Keratinocyte (primary cell): ENCODE measurements around the gene DCAF8L1. TPM values are rescaled to one million over a fixed set of nuclear protein-coding genes. Genes with fewer than 3 reads are reported as not detected.

ENCODE experiments used
- DNase-seq: peaks from one replicate; pipeline ENCODE4 v3.0.0-alpha.2; 2011; ENCODE audit warnings: low read depth, missing footprints, low spot score
- FAIRE-seq: peaks from 2 replicates; lab custom pipeline; 2011; peaks lifted over from hg19 to GRCh38; lab: Jason Lieb, UNC
- H2AFZ ChIP-seq: 2 replicates; pipeline ENCODE4 v1.6.0; 2012; ENCODE audit warnings: low read length, control low read depth, inconsistent platforms; ENCODE audit not compliant: control insufficient read depth
- H3K27ac ChIP-seq: 2 replicates; pipeline ENCODE4 v1.5.1; 2011; ENCODE audit warnings: low read length; ENCODE audit not compliant: control insufficient read depth, insufficient read depth
- H3K27me3 ChIP-seq: 3 replicates; pipeline ENCODE4 v1.6.0; 2011; ENCODE audit warnings: low read length; ENCODE audit not compliant: control insufficient read depth, insufficient read depth; ENCODE audit errors: extremely low read depth
- H3K36me3 ChIP-seq, 2 experiments: 2 replicates in 1 of 2; 3 replicates in 1 of 2; pipeline ENCODE4 v1.5.1; 2011; ENCODE audit warnings: low read length in 2 of 2, mild to moderate bottlenecking in 1 of 2; ENCODE audit not compliant: control insufficient read depth in 2 of 2, insufficient read depth in 2 of 2; ENCODE audit errors: extremely low read depth in 1 of 2
- H3K4me1 ChIP-seq: 3 replicates; pipeline ENCODE4 v1.5.1; 2011; ENCODE audit warnings: low read length; ENCODE audit not compliant: control insufficient read depth, insufficient read depth; ENCODE audit errors: extremely low read depth
- H3K4me2 ChIP-seq: 3 replicates; pipeline ENCODE4 v1.6.0; 2011; ENCODE audit warnings: low read depth, low read length; ENCODE audit not compliant: control insufficient read depth, insufficient read depth; ENCODE audit errors: extremely low read depth
- H3K4me3 ChIP-seq, 3 experiments: fragments of 200-600 bp in 1 of 3; sonication (generic) in 1 of 3; 2 replicates in 2 of 3; 3 replicates in 1 of 3; pipeline ENCODE4 v1.5.1; 2011 to 2016; ENCODE audit warnings: low read length in 3 of 3, mild to moderate bottlenecking in 3 of 3, control low read depth in 2 of 3, inconsistent platforms in 1 of 3, low read depth in 1 of 3, mixed read lengths in 1 of 3, mixed run types in 1 of 3, moderate library complexity in 1 of 3; ENCODE audit not compliant: control insufficient read depth in 2 of 3, insufficient read depth in 2 of 3; ENCODE audit errors: extremely low read depth in 1 of 3
- H3K79me2 ChIP-seq: 2 replicates; pipeline ENCODE4 v1.6.0; 2012; ENCODE audit warnings: low read length; ENCODE audit not compliant: control insufficient read depth, insufficient read depth
- H3K9ac ChIP-seq: 3 replicates; pipeline ENCODE4 v1.6.0; 2011; ENCODE audit warnings: low read length; ENCODE audit not compliant: control insufficient read depth, insufficient read depth; ENCODE audit errors: extremely low read depth
- H3K9me1 ChIP-seq: 3 replicates; pipeline ENCODE4 v1.6.0; 2011; ENCODE audit warnings: low read length; ENCODE audit not compliant: control insufficient read depth, insufficient read depth; ENCODE audit errors: extremely low read depth
- H3K9me3 ChIP-seq: 2 replicates; pipeline ENCODE4 v1.5.1; 2012; ENCODE audit warnings: low read depth, low read length; ENCODE audit not compliant: control insufficient read depth
- H4K20me1 ChIP-seq: 3 replicates; pipeline ENCODE4 v1.6.0; 2011; ENCODE audit warnings: low read length; ENCODE audit not compliant: control insufficient read depth, insufficient read depth; ENCODE audit errors: extremely low read depth
- EZH2 ChIP-seq: IDR thresholded peaks from one replicate; pipeline ENCODE4 v1.6.1; 2012; ENCODE audit warnings: inconsistent platforms, mild to moderate bottlenecking, low read length, moderate library complexity
- dilution Hi-C: fragments of 300-500 bp; cut with MboI; formaldehyde crosslinking; loops from one replicate; pipeline ENCODE4 v1.7.0; 2020; ENCODE audit warnings: low sequenced_read_pairs; ENCODE audit not compliant: extremely low pct_ligation_motif_present
- polyA plus RNA-seq, 5 experiments: library from polyadenylated mRNA; depleted of rRNA in 3 of 5; stranded (reverse) in 3 of 5; stranded (forward) in 1 of 5; unstranded in 1 of 5; fragments of >200 nt; gene quantifications; 1 replicate in 1 of 5; 2 replicates in 3 of 5; 3 replicates in 1 of 5; pipeline versions ENCODE4 v1.2.1 to v1.2.3, GENCODE V29; 2011 to 2012; ENCODE audit warnings: missing spikeins in 2 of 5, low read depth in 1 of 5, low replicate concordance in 1 of 5
- TF ChIP-seq, protein P1 (sequence below), 3 experiments: IDR thresholded peaks in 1 of 3; conservative IDR thresholded peaks in 1 of 3; optimal IDR thresholded peaks in 1 of 3; 2 replicates in 2 of 3; 3 replicates in 1 of 3; pipeline versions ENCODE3 to v1.5.1; 2011; ENCODE audit warnings: low read length in 3 of 3, mild to moderate bottlenecking in 3 of 3, moderate library complexity in 2 of 3, control low read depth in 1 of 3, inconsistent platforms in 1 of 3; ENCODE audit not compliant: insufficient read depth in 2 of 3; ENCODE audit errors: extremely low read depth in 1 of 3

The DCAF8L1 gene
- polyA plus RNA-seq, 1 donor (not counting 4 experiments of a cell fraction or from before 2014, with no cell fraction given) = not detected

DNA sequence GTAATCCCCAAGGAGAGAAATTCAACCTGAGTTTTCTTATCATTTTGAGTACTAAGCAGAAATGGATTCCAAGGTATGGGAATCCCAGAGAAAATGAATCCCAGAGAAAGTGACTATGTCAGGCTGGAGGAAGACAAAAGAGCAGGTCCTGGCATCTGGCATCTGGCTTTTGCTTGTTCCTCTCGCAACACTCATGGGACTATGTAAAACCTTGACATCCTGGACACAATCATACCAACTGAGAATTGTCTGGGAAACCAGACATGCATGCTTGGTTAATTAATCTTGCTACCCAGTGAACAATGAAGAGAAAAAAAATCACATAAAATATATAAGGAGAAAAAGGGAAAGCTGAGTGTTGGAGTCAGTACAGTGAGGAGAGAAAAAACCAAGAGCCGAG, 12.9 kb downstream of the DCAF8L1 start:
- no peaks in the 10 kb centered on the region for H3K9me3 ChIP-seq
- no peaks in the 10 kb centered on the region for H4K20me1 ChIP-seq
- dilution Hi-C loops = no loop called here
- no peak for DNase-seq
- no peak overlapping the region for H3K27ac ChIP-seq
- H3K27me3 ChIP-seq = no peaks in the 10 kb centered on the region
- H3K4me2 ChIP-seq = no peak overlapping the region
- no peak overlapping the region for H3K9ac ChIP-seq
- no peak for FAIRE-seq
- H3K36me3 ChIP-seq = no peaks in the 10 kb centered on the region
- TF ChIP-seq EZH2 = no peak
- TF ChIP-seq, protein P1, sequence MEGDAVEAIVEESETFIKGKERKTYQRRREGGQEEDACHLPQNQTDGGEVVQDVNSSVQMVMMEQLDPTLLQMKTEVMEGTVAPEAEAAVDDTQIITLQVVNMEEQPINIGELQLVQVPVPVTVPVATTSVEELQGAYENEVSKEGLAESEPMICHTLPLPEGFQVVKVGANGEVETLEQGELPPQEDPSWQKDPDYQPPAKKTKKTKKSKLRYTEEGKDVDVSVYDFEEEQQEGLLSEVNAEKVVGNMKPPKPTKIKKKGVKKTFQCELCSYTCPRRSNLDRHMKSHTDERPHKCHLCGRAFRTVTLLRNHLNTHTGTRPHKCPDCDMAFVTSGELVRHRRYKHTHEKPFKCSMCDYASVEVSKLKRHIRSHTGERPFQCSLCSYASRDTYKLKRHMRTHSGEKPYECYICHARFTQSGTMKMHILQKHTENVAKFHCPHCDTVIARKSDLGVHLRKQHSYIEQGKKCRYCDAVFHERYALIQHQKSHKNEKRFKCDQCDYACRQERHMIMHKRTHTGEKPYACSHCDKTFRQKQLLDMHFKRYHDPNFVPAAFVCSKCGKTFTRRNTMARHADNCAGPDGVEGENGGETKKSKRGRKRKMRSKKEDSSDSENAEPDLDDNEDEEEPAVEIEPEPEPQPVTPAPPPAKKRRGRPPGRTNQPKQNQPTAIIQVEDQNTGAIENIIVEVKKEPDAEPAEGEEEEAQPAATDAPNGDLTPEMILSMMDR (optimal IDR thresholded peaks at IDR 0.05 in 1 of 3, IDR thresholded peaks at IDR 0.05 in 1 of 3, conservative IDR thresholded peaks at IDR 0.05 in 1 of 3; ENCODE audit: extremely low read depth in 1 of 3, insufficient read depth in 2 of 3, low read length in 3 of 3) = no peak
- no peaks in the 10 kb centered on the region for H3K9me1 ChIP-seq
- H2AFZ ChIP-seq = no peak overlapping the region
- H3K4me3 ChIP-seq = no peak overlapping the region
- H3K79me2 ChIP-seq = no peaks in the 10 kb centered on the region
- H3K4me1 ChIP-seq = peaks cover 4% of the 10 kb centered on the region

DNA sequence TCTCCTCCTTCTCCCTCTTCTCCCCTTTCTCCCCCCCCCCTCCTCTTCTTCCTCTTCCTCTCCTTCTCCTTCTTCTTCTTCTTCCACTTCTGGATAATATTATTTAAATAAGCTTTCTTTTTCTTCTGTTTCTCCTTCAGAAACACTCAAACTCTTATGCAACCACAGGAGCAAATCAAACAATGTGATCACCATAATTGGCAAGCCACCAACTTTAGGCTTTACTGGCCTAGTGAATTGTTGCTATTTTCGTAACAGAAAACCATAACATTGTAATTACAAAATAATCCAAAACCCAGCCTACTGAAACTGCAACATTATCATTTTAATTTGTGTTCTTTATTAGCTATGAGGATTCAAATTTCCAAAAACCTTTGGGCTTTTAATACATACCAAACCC, 14.3 kb downstream of the DCAF8L1 start:
- H3K4me1 ChIP-seq = peaks cover 4% of the 10 kb centered on the region
- no peaks in the 10 kb centered on the region for H3K9me3 ChIP-seq
- no peak for DNase-seq
- no peak overlapping the region for H2AFZ ChIP-seq
- no peaks in the 10 kb centered on the region for H3K27me3 ChIP-seq
- H3K79me2 ChIP-seq = no peaks in the 10 kb centered on the region
- H3K36me3 ChIP-seq = no peaks in the 10 kb centered on the region
- H3K27ac ChIP-seq = no peak overlapping the region
- dilution Hi-C loops = no loop called here
- no peak overlapping the region for H3K4me3 ChIP-seq
- no peak overlapping the region for H3K9ac ChIP-seq
- no peak for TF ChIP-seq EZH2
- TF ChIP-seq, protein P1 (optimal IDR thresholded peaks at IDR 0.05 in 1 of 3, IDR thresholded peaks at IDR 0.05 in 1 of 3, conservative IDR thresholded peaks at IDR 0.05 in 1 of 3; ENCODE audit: extremely low read depth in 1 of 3, insufficient read depth in 2 of 3, low read length in 3 of 3) = no peak
- no peaks in the 10 kb centered on the region for H3K9me1 ChIP-seq
- no peak for FAIRE-seq
- H3K4me2 ChIP-seq = no peak overlapping the region
- no peaks in the 10 kb centered on the region for H4K20me1 ChIP-seq
